ENCODE results near the gene TRPM8. TPM values are rescaled to one million over a fixed set of nuclear protein-coding genes. Genes with fewer than 3 reads are reported as not detected.

The TRPM8 gene
- total RNA-seq, 1 donor from 2014 or later: not detected

- no peak overlapping the region for H3K27ac ChIP-seq
- intact Hi-C loops (cut with DNase I): no loop called here
Observed at GRCh38 chr2:233989221-233989858, 72.2 kb downstream of the TRPM8 start.

GRCh38 chr2:233990261-233990798 lies 73.2 kb downstream of the TRPM8 start:
- DNase-seq (ENCODE audit: extremely low spot score in 2 of 2): no peak
- H3K4me1 ChIP-seq: no peaks in the 10 kb centered on the region
- no peaks in the 10 kb centered on the region for H3K9me3 ChIP-seq
- H3K27me3 ChIP-seq: no peaks in the 10 kb centered on the region
- H3K27ac ChIP-seq: no peak overlapping the region
- H3K36me3 ChIP-seq: no peaks in the 10 kb centered on the region
- no peak overlapping the region for H3K4me3 ChIP-seq
- intact Hi-C loops (cut with DNase I): no loop called here
- TF ChIP-seq POLR2AphosphoS5 (IDR thresholded peaks at IDR 0.05; ENCODE audit: insufficient read depth in 1 of 2, low read depth in 1 of 2) (no peak), POLR2A (IDR thresholded peaks at IDR 0.05) (no peak), CTCF (IDR thresholded peaks at IDR 0.05) (no peak)

More at GRCh38 chr2:233989221-233989858, 72.2 kb downstream of the TRPM8 start:
- Histone ChIP-seq H3K4me3 (no peak overlapping the region), H3K27me3 (no peaks in the 10 kb centered on the region), H3K9me3 (no peaks in the 10 kb centered on the region), H3K4me1 (no peaks in the 10 kb centered on the region), H3K36me3 (no peaks in the 10 kb centered on the region)
- DNase-seq (ENCODE audit: extremely low spot score in 2 of 2): no peak
- no peak for TF ChIP-seq POLR2A (IDR thresholded peaks at IDR 0.05)
- no peak for TF ChIP-seq CTCF (IDR thresholded peaks at IDR 0.05)
- no peak for TF ChIP-seq POLR2AphosphoS5 (IDR thresholded peaks at IDR 0.05; ENCODE audit: insufficient read depth in 1 of 2, low read depth in 1 of 2)

GRCh38 chr2:233991196-233991595 lies 74.0 kb downstream of the TRPM8 start:
- Histone ChIP-seq H3K4me1 (no peaks in the 10 kb centered on the region), H3K27me3 (no peaks in the 10 kb centered on the region), H3K9me3 (no peaks in the 10 kb centered on the region), H3K36me3 (no peaks in the 10 kb centered on the region), H3K4me3 (no peak overlapping the region), H3K27ac (no peak overlapping the region)
- no peak for DNase-seq (ENCODE audit: extremely low spot score in 2 of 2)
- intact Hi-C loops (cut with DNase I): no loop called here
- TF ChIP-seq POLR2AphosphoS5 (IDR thresholded peaks at IDR 0.05; ENCODE audit: insufficient read depth in 1 of 2, low read depth in 1 of 2) (no peak), POLR2A (IDR thresholded peaks at IDR 0.05) (no peak), CTCF (IDR thresholded peaks at IDR 0.05) (no peak)

- Histone ChIP-seq H3K4me3 (no peak overlapping the region), H3K27me3 (no peaks in the 10 kb centered on the region), H3K9me3 (no peaks in the 10 kb centered on the region), H3K36me3 (no peaks in the 10 kb centered on the region), H3K4me1 (no peaks in the 10 kb centered on the region), H3K27ac (no peak overlapping the region)
- no peak for TF ChIP-seq POLR2AphosphoS5 (IDR thresholded peaks at IDR 0.05; ENCODE audit: insufficient read depth in 1 of 2, low read depth in 1 of 2)
- no peak for TF ChIP-seq POLR2A (IDR thresholded peaks at IDR 0.05)
- DNase-seq (ENCODE audit: extremely low spot score in 2 of 2): no peak
- intact Hi-C loops (cut with DNase I): no loop called here
Observed at GRCh38 chr2:233992513-233993217, 75.5 kb downstream of the TRPM8 start.

GRCh38 chr2:233993461-233993860 lies 76.3 kb downstream of the TRPM8 start:
- TF ChIP-seq POLR2AphosphoS5 (IDR thresholded peaks at IDR 0.05; ENCODE audit: insufficient read depth in 1 of 2, low read depth in 1 of 2) (no peak), CTCF (IDR thresholded peaks at IDR 0.05) (no peak), POLR2A (IDR thresholded peaks at IDR 0.05) (no peak)
- Histone ChIP-seq H3K27ac (no peak overlapping the region), H3K27me3 (no peaks in the 10 kb centered on the region), H3K4me3 (no peak overlapping the region), H3K36me3 (no peaks in the 10 kb centered on the region), H3K9me3 (no peaks in the 10 kb centered on the region), H3K4me1 (no peaks in the 10 kb centered on the region)
- intact Hi-C loops (cut with DNase I): no loop called here
- DNase-seq (ENCODE audit: extremely low spot score in 2 of 2): no peak
